Testis (tissue), 5 donors: Measurements from ENCODE around the gene NGLY1. TPM values are rescaled to one million over a fixed set of nuclear protein-coding genes. Genes with fewer than 3 reads are reported as not detected.
A peak's percentile ranks its signal among the peaks of the same experiment; 100 is the strongest.

Experiments used
- DNase-seq: peaks from one replicate; pipeline ENCODE4 v3.0.0-alpha.2; 2019
- H3K27ac ChIP-seq, 2 donors: fragments of 200-600 bp; sonication (generic); one replicate each; pipeline ENCODE4 v1.5.1; 2019
- H3K27me3 ChIP-seq: fragments of 200-600 bp; sonication (generic); one replicate; pipeline ENCODE4 v1.5.1; 2019
- H3K36me3 ChIP-seq: fragments of 200-600 bp; sonication (generic); one replicate; pipeline ENCODE4 v1.5.1; 2017; ENCODE audit warnings: low read depth; ENCODE audit errors: missing control alignments
- H3K4me1 ChIP-seq: fragments of 200-600 bp; sonication (generic); one replicate; pipeline ENCODE4 v1.5.1; 2019
- H3K4me3 ChIP-seq, 2 donors: fragments of 200-600 bp; sonication (generic); one replicate each; pipeline ENCODE4 v1.5.1; 2017 to 2019
- H3K9me3 ChIP-seq: fragments of 200-600 bp; sonication (generic); one replicate; pipeline ENCODE4 v1.5.1; 2017
- CTCF ChIP-seq, 3 experiments: fragments of 450-650 bp in 2 of 3; fragments of 200-600 bp in 1 of 3; sonication (generic) in 1 of 3; IDR thresholded peaks; one replicate each; pipeline ENCODE4 v1.5.1; 2016 to 2019; ENCODE audit warnings: antibody characterized with exemption in 3 of 3, mild to moderate bottlenecking in 2 of 3, moderate library complexity in 1 of 3
- POLR2A ChIP-seq: fragments of 450-650 bp; IDR thresholded peaks from one replicate; pipeline ENCODE4 v1.6.1; 2017; ENCODE audit warnings: antibody characterized with exemption, mild to moderate bottlenecking, moderate library complexity
- WGBS, 2 donors: methylation state at CpG; one replicate each; pipeline ENCODE4 v1.1.5; 2018; 5-methylcytosine and 5-hydroxymethylcytosine counted together
- intact Hi-C: fragments of 100-400 bp; cut with DNase I; formaldehyde crosslinking; loops from one replicate; pipeline ENCODE4 v1.15.1; 2023; ENCODE audit warnings: low total_unique reads
- long read RNA-seq, 2 donors: transcript quantifications; one replicate each; lab custom pipeline, GENCODE V29; 2026
- polyA plus RNA-seq: library from polyadenylated mRNA; stranded (reverse); fragments of 350-450 nt; fragmentation: Illumina TruSeq; extraction: RNeasy Lipid Tissue Mini Kit (QIAGEN cat#74804); gene quantifications from one replicate; pipeline ENCODE4 v1.2.3, GENCODE V29; 2014; ENCODE audit warnings: low read depth, low replicate concordance; ENCODE audit not compliant: insufficient read depth
- total RNA-seq, 2 donors: library from RNA; depleted of rRNA; stranded (reverse); fragments of >200 nt; gene quantifications; one replicate each; pipeline ENCODE4 v1.2.3, GENCODE V29; 2016

NGLY1 gene
- total RNA-seq (100 to 1,000 TPM in 1 of 2 donors, 10 to 100 TPM in 1; 58.2 to 107 TPM), polyA plus RNA-seq (108 TPM)
- long read RNA-seq, donor 1, transcript NGLY1-202 (12 exons, 2,473 nt) = major isoform, 9 of 19 reads
- long read RNA-seq, donor 1, partial matches to known transcripts = 10 of 19 reads
- long read RNA-seq, donor 1, other reads (novel, unspliced or antisense) = 0 of 19 reads
- long read RNA-seq, donor 2, transcript NGLY1-202 (12 exons, 2,473 nt) = major isoform, 12 of 30 reads
- long read RNA-seq, donor 2, partial matches to known transcripts = 18 of 30 reads
- long read RNA-seq, donor 2, other reads (novel, unspliced or antisense) = 0 of 30 reads

GRCh38 chr3:25782938-25783660, at the start of gene NGLY1:
Gene NGLY1 (minus strand): TSS chr3:25783443. CDS start chr3:25783390, 53 bp downstream.
- peak within 1 kb of the TSS; percentile 75 to 85 for H3K4me3 ChIP-seq
- intact Hi-C loops = no loop called here
- peaks cover 7% of the 10 kb centered on the region for H3K4me1 ChIP-seq
- peak; percentile 89 for DNase-seq
- peak in 2 of 3 experiments; percentile 20 to 29 for TF ChIP-seq CTCF (IDR thresholded peaks at IDR 0.05)
- peak; percentile 52 for TF ChIP-seq POLR2A
- 0 to 1% methylated on average over 7 to 14 of the region's 72 CpGs for WGBS, 2 donors
- H3K9me3 ChIP-seq = no peaks in the 10 kb centered on the region
- H3K27ac ChIP-seq = peak within 1 kb of the TSS; percentile 79 to 80
- no peaks in the 10 kb centered on the region for H3K36me3 ChIP-seq
- H3K27me3 ChIP-seq = no peaks in the 10 kb centered on the region

- intact Hi-C loops = no loop called here
- no peaks in the 10 kb centered on the region for H3K36me3 ChIP-seq
- TF ChIP-seq POLR2A (no peak), CTCF (IDR thresholded peaks at IDR 0.05) (no peak)
- H3K4me1 ChIP-seq = no peaks in the 10 kb centered on the region
- H3K27me3 ChIP-seq = no peaks in the 10 kb centered on the region
- H3K9me3 ChIP-seq = no peaks in the 10 kb centered on the region
- DNase-seq = no peak
- WGBS, 2 donors = 13 to 25% methylated on average over 3 of the region's 3 CpGs
- H3K4me3 ChIP-seq = no peak overlapping the region
- no peak overlapping the region for H3K27ac ChIP-seq
Measured at GRCh38 chr3:25831578-25831977, 48.3 kb upstream of the NGLY1 start.

GRCh38 chr3:25830373-25831280, 47.4 kb upstream of the NGLY1 start:
- no peaks in the 10 kb centered on the region for H3K36me3 ChIP-seq
- intact Hi-C loops = no loop called here
- no peaks in the 10 kb centered on the region for H3K27me3 ChIP-seq
- DNase-seq = no peak
- no peaks in the 10 kb centered on the region for H3K9me3 ChIP-seq
- WGBS, 2 donors = 73 to 75% methylated on average over 6 of the region's 6 CpGs
- TF ChIP-seq POLR2A (no peak), CTCF (IDR thresholded peaks at IDR 0.05) (no peak)
- H3K4me1 ChIP-seq = no peaks in the 10 kb centered on the region
- H3K27ac ChIP-seq = no peak overlapping the region
- H3K4me3 ChIP-seq = no peak overlapping the region

- H3K9me3 ChIP-seq = no peaks in the 10 kb centered on the region
- H3K27ac ChIP-seq = no peak overlapping the region
- no peak overlapping the region for H3K4me3 ChIP-seq
- WGBS, 2 donors = 81 to 93% methylated on average over 2 of the region's 2 CpGs
- DNase-seq = no peak
- H3K36me3 ChIP-seq = no peaks in the 10 kb centered on the region
- TF ChIP-seq CTCF (IDR thresholded peaks at IDR 0.05) (no peak), POLR2A (no peak)
- H3K4me1 ChIP-seq = no peaks in the 10 kb centered on the region
- intact Hi-C loops = no loop called here
- no peaks in the 10 kb centered on the region for H3K27me3 ChIP-seq
Measured at GRCh38 chr3:25826510-25826909, 43.3 kb upstream of the NGLY1 start.
